ENCODE data around the gene CALCA. TPM values are rescaled to one million over a fixed set of nuclear protein-coding genes. Genes with fewer than 3 reads are reported as not detected.

Gene CALCA
- total RNA-seq, 2 experiments from 2014 or later, result not detected

DNA sequence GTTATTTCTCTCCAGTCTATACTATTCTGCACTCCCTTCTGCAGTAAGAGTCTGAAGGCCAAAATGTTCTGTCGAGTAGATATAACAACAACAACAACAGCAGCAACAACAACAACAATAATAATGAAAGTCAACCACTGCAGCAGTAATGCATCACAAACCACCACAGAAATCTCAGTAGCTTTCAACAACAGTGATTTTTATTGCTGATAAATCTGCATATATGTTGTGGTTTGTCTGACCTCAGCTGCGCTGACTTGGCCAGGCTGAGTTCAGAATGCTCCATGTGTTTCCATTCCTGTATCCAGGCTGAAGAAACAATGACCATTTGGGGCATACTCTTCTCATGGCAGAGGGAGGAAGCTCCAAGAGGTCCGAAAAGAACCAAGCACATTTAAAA lies 47.8 kb downstream of the CALCA start:
- Histone ChIP-seq H3K4me1 (ENCODE audit: insufficient read depth, low read length, poor library complexity, severe bottlenecking) (no peaks in the 10 kb centered on the region), H3K36me3 (ENCODE audit: insufficient read depth, low read length) (no peaks in the 10 kb centered on the region), H3K79me2 (ENCODE audit: insufficient read depth, low read depth, low read length) (no peaks in the 10 kb centered on the region), H3K4me3 (ENCODE audit: low read depth, low read length, poor library complexity, severe bottlenecking) (no peak overlapping the region), H3K4me2 (ENCODE audit: low read length) (no peak overlapping the region), H4K20me1 (ENCODE audit: insufficient read depth, low read length) (no peaks in the 10 kb centered on the region), H3K27ac (ENCODE audit: low read depth, low read length, poor library complexity, severe bottlenecking) (no peak overlapping the region), H2AFZ (ENCODE audit: low read length) (no peak overlapping the region), H3K9me3 (ENCODE audit: low read length) (no peaks in the 10 kb centered on the region), H3K9me2 (ENCODE audit: insufficient read depth, low read length) (no peaks in the 10 kb centered on the region)
- no peak for DNase-seq (ENCODE audit: low spot score)
- intact Hi-C loops (cut with micrococcal nuclease; ENCODE audit: unreplicated experiment), result no loop called here
- POLR2A ChIA-PET, result interaction anchor here (0.6 kb wide), 1 partner anchor 496 kb away, joined by 5 read pairs; no protein-coding TSS in a partner anchor
- BruUV-seq (replicated peaks), result no TSS peak
- CTCF ChIA-PET (ENCODE audit: unreplicated experiment), result interaction anchor here (0.8 kb wide), 1 partner anchor 17 kb away, joined by 3 read pairs; no protein-coding TSS in a partner anchor
- TF ChIP-seq, protein P1, sequence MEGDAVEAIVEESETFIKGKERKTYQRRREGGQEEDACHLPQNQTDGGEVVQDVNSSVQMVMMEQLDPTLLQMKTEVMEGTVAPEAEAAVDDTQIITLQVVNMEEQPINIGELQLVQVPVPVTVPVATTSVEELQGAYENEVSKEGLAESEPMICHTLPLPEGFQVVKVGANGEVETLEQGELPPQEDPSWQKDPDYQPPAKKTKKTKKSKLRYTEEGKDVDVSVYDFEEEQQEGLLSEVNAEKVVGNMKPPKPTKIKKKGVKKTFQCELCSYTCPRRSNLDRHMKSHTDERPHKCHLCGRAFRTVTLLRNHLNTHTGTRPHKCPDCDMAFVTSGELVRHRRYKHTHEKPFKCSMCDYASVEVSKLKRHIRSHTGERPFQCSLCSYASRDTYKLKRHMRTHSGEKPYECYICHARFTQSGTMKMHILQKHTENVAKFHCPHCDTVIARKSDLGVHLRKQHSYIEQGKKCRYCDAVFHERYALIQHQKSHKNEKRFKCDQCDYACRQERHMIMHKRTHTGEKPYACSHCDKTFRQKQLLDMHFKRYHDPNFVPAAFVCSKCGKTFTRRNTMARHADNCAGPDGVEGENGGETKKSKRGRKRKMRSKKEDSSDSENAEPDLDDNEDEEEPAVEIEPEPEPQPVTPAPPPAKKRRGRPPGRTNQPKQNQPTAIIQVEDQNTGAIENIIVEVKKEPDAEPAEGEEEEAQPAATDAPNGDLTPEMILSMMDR (conservative IDR thresholded peaks at IDR 0.05; ENCODE audit: low read length), result no peak
- TF ChIP-seq EZH2phosphoT487 (IDR thresholded peaks at IDR 0.05; ENCODE audit: borderline replicate concordance, low read depth, low read length), result no peak

Other genes with a start within 250 kb of the CALCA start
- gene CYP2R1, start 80.1 kb downstream of the CALCA start, total RNA-seq (2014; rRNA removed; shearing (Covaris generic)), result 22.5 and 24.8 TPM in 2 replicates
- gene CYP2R1, start 80.1 kb downstream of the CALCA start, total RNA-seq (2022), result 38.0 and 38.6 TPM in 2 replicates
- gene CALCB, start 101.2 kb upstream of the CALCA start, total RNA-seq (2014; rRNA removed; shearing (Covaris generic)), result 0.44 TPM in 1 of 2 replicates, not detected in the other
- not detected in 2 replicates for gene CALCB, start 101.2 kb upstream of the CALCA start, total RNA-seq (2022)
- gene INSC, start 142.6 kb upstream of the CALCA start, total RNA-seq (2014; rRNA removed; shearing (Covaris generic)), result not detected in 2 replicates
- gene INSC, start 142.6 kb upstream of the CALCA start, total RNA-seq (2022), result not detected in 2 replicates